Cardiac atrium fibroblast (primary cell): ENCODE measurements around the gene LTBP3. TPM values are rescaled to one million over a fixed set of nuclear protein-coding genes. Genes with fewer than 3 reads are reported as not detected.

Experiments
- total RNA-seq: library from RNA; depleted of rRNA; stranded (reverse); fragments of >200 nt; gene quantifications from 2 replicates; pipeline ENCODE4 v1.2.3, GENCODE V29; 2015

The LTBP3 gene
- total RNA-seq = 70.6 and 101 TPM in 2 replicates

GRCh38 chr11:65558002-65558929 is at the start of gene LTBP3:
TSS of gene LTBP3 (minus strand) at chr11:65558359. CDS start at chr11:65557959, 400 bp downstream.

GRCh38 chr11:65595543-65596281 is 37.6 kb upstream of the LTBP3 start, which contains the start of gene KCNK7:
TSS of gene KCNK7 (minus strand) at chr11:65595800. CDS start at chr11:65595772, 28 bp downstream.

GRCh38 chr11:65575568-65576231 is 17.5 kb upstream of the LTBP3 start, which contains the start of gene EHBP1L1:
TSS of gene EHBP1L1 (plus strand) at chr11:65576053. CDS start at chr11:65576303, 250 bp downstream.

GRCh38 chr11:65572356-65573051 is 14.3 kb upstream of the LTBP3 start, which contains the start of gene FAM89B:
TSS of gene FAM89B (plus strand) at chr11:65572538. CDS start at chr11:65572670, 132 bp downstream.

GRCh38 chr11:65569973-65570918 is 12.1 kb upstream of the LTBP3 start, which contains the start of gene ZNRD2:
TSS of gene ZNRD2 (plus strand) at chr11:65570477. CDS start at chr11:65570492, 15 bp downstream.

GRCh38 chr11:65524741-65525545 is 33.2 kb downstream of the LTBP3 start, which contains the start of gene SCYL1:
TSS of gene SCYL1 (plus strand) at chr11:65525083. CDS start at chr11:65525154, 71 bp downstream.

GRCh38 chr11:65498977-65499712 is 59.0 kb downstream of the LTBP3 start, which contains the start of gene MALAT1:
TSS of gene MALAT1 (plus strand) at chr11:65499045.

Other genes starting within 250 kb of the LTBP3 start
- gene CDC42EP2, start 243.5 kb downstream of the LTBP3 start, total RNA-seq = 53.5 and 69.1 TPM in 2 replicates
- 34.7 and 38.4 TPM in 2 replicates for gene DPF2, start 224.5 kb downstream of the LTBP3 start, total RNA-seq
- 0.49 TPM in 1 of 2 replicates, not detected in the other for gene TIGD3, start 203.6 kb downstream of the LTBP3 start, total RNA-seq
- 2.0 and 8.1 TPM in 2 replicates for gene SLC25A45, start 175.7 kb downstream of the LTBP3 start, total RNA-seq
- gene FRMD8, start 171.7 kb downstream of the LTBP3 start, total RNA-seq = 43.7 and 43.9 TPM in 2 replicates
- 39.0 and 52.0 TPM in 2 replicates for gene NEAT1, start 135.6 kb downstream of the LTBP3 start, total RNA-seq
- 1,858 and 1,913 TPM in 2 replicates for gene MALAT1, start 59.3 kb downstream of the LTBP3 start, total RNA-seq
- gene SCYL1, start 33.3 kb downstream of the LTBP3 start, total RNA-seq = 103 and 141 TPM in 2 replicates
- gene ZNRD2, start 12.1 kb upstream of the LTBP3 start, total RNA-seq = 20.9 and 53.0 TPM in 2 replicates
- 19.0 and 23.7 TPM in 2 replicates for gene FAM89B, start 14.2 kb upstream of the LTBP3 start, total RNA-seq
- 38.6 and 80.3 TPM in 2 replicates for gene EHBP1L1, start 17.7 kb upstream of the LTBP3 start, total RNA-seq
- gene KCNK7, start 37.4 kb upstream of the LTBP3 start, total RNA-seq = not detected in 2 replicates
- 38.1 and 39.9 TPM in 2 replicates for gene MAP3K11, start 55.9 kb upstream of the LTBP3 start, total RNA-seq
- 27.1 and 30.1 TPM in 2 replicates for gene PCNX3, start 57.4 kb upstream of the LTBP3 start, total RNA-seq
- gene SIPA1, start 79.7 kb upstream of the LTBP3 start, total RNA-seq = 8.3 and 10.7 TPM in 2 replicates
- gene RELA, start 104.6 kb upstream of the LTBP3 start, total RNA-seq = 50.2 and 56.4 TPM in 2 replicates
- 23.8 and 33.6 TPM in 2 replicates for gene KAT5, start 153.9 kb upstream of the LTBP3 start, total RNA-seq
- gene RNASEH2C, start 162.4 kb upstream of the LTBP3 start, total RNA-seq = 55.7 and 59.4 TPM in 2 replicates
- gene AP5B1, start 222.6 kb upstream of the LTBP3 start, total RNA-seq = 11.2 and 14.4 TPM in 2 replicates
- gene OVOL1, start 228.7 kb upstream of the LTBP3 start, total RNA-seq = not detected in 2 replicates